Spleen (tissue), 11 donors: ENCODE results near the gene MLLT11. TPM values are rescaled to one million over a fixed set of nuclear protein-coding genes. Genes with fewer than 3 reads are reported as not detected.

ENCODE experiments used
- DNase-seq: peaks from one replicate; pipeline ENCODE4 v3.0.0-alpha.2; 2020
- H3K27ac ChIP-seq, 8 donors: fragments of 200-600 bp; sonication (generic) in 7 of 8; 1 replicate in 4 of 8; 2 replicates in 4 of 8; pipeline versions ENCODE4 v1.5.0 to v1.8.0; 2016 to 2021; ENCODE audit warnings: inconsistent platforms in 4 of 8, mild to moderate bottlenecking in 4 of 8, moderate library complexity in 1 of 8
- H3K27me3 ChIP-seq, 7 donors: fragments of 200-600 bp; sonication (generic) in 6 of 7; replicated peaks in 1 of 7; 1 replicate in 4 of 7; 2 replicates in 3 of 7; pipeline versions ENCODE4 v1.5.0 to v1.8.0; 2016 to 2021; ENCODE audit warnings: inconsistent platforms in 3 of 7, mild to moderate bottlenecking in 1 of 7
- H3K36me3 ChIP-seq, 6 donors: fragments of 200-600 bp; sonication (generic) in 5 of 6; 1 replicate in 4 of 6; 2 replicates in 2 of 6; pipeline versions ENCODE4 v1.5.0 to v1.8.0; 2016 to 2021; ENCODE audit warnings: inconsistent platforms in 2 of 6
- H3K4me1 ChIP-seq, 6 donors: fragments of 200-600 bp; sonication (generic) in 5 of 6; 1 replicate in 3 of 6; 2 replicates in 3 of 6; pipeline versions ENCODE4 v1.5.0 to v1.8.0; 2016 to 2021; ENCODE audit warnings: inconsistent platforms in 3 of 6
- H3K4me3 ChIP-seq, 8 donors: fragments of 200-600 bp; sonication (generic) in 7 of 8; 1 replicate in 4 of 8; 2 replicates in 4 of 8; pipeline versions ENCODE4 v1.5.0 to v1.8.0; 2016 to 2021; ENCODE audit warnings: inconsistent platforms in 4 of 8, mild to moderate bottlenecking in 4 of 8, moderate library complexity in 2 of 8
- H3K9me3 ChIP-seq, 8 donors: fragments of 200-600 bp; sonication (generic) in 7 of 8; 1 replicate in 4 of 8; 2 replicates in 4 of 8; pipeline versions ENCODE4 v1.5.0 to v1.8.0; 2016 to 2021; ENCODE audit warnings: inconsistent platforms in 4 of 8
- POLR2A ChIP-seq, 3 donors: fragments of 450-650 bp; IDR thresholded peaks; one replicate each; pipeline ENCODE4 v1.5.1; 2017; ENCODE audit warnings: antibody characterized with exemption in 3 of 3, mild to moderate bottlenecking in 1 of 3
- POLR2AphosphoS5 ChIP-seq, 3 donors: sonication (generic); formaldehyde crosslinking; IDR thresholded peaks; one replicate each; pipeline ENCODE4 v1.5.1; 2017; ENCODE audit warnings: antibody characterized with exemption in 3 of 3
- WGBS, 5 donors: extraction: QIAGEN DNeasy Blood & Tissue Kit in 3 of 5; methylation state at CpG; one replicate each; pipeline versions ENCODE4 v1.1.5 to v1.1.7; 2013 to 2018; 5-methylcytosine and 5-hydroxymethylcytosine counted together
- intact Hi-C: fragments of 100-400 bp; cut with DNase I; formaldehyde crosslinking; loops from one replicate; pipeline ENCODE4 v1.15.0; 2023; ENCODE audit warnings: low total_unique reads
- polyA plus RNA-seq, 3 donors: library from polyadenylated mRNA; stranded (reverse); fragments of 200-250 nt; gene quantifications; one replicate each; pipeline ENCODE4 v1.2.1, GENCODE V29; 2013
- total RNA-seq, 7 donors: library from RNA; depleted of rRNA in 3 of 7; stranded (reverse); fragments of >200 nt in 3 of 7; fragmentation: NEBNext Ultra II Directional in 4 of 7; extraction: Animal tissue kit (Norgen Biotek cat#: 25700) in 4 of 7; gene quantifications; one replicate each; pipeline versions ENCODE4 v1.1.0 to v1.2.1, GENCODE V29; 2016 to 2021
- TF ChIP-seq, protein P1 (sequence below), 11 experiments: fragments of 200-600 bp in 7 of 11; fragments of 450-650 bp in 4 of 11; sonication (generic) in 4 of 11; IDR thresholded peaks in 8 of 11; conservative IDR thresholded peaks in 3 of 11; 1 replicate in 7 of 11; 2 replicates in 4 of 11; pipeline versions ENCODE4 v1.4.0 to v1.8.0; 2016 to 2021; ENCODE audit warnings: antibody characterized with exemption in 11 of 11, inconsistent platforms in 4 of 11, mild to moderate bottlenecking in 1 of 11
- donor health status: healthy with polysubstance abuse.
- donor health status: DM: no; HTN: no; CAD: no; lungs with moderate emphysema.
- donor health status: DM: no; HTN: no; CAD: no.
- donor health status: Bipolar disorder and iron deficiency.
- donor health status: healthy.
- donor health status: DM: no; HTN: no; CAD: no.
- donor health status: DM: yes; HTN: yes; CAD: no.

The MLLT11 gene
- total and polyA plus RNA-seq, 10 donors = 0.50 to 2.6 (median 0.82) TPM

- DNase-seq = no peak
- peaks cover 15 to 43% (median 39%) of the 10 kb centered on the region in 6 donors for H3K4me1 ChIP-seq
- peaks cover 0 to 15% (median 3%) of the 10 kb centered on the region in 6 donors for H3K36me3 ChIP-seq
- no peaks in the 10 kb centered on the region for H3K9me3 ChIP-seq
- H3K27ac ChIP-seq = peak overlapping the region in 5 of 8 donors; percentile 94 to 99 (median 98)
- WGBS, 5 donors = 60 to 73% (median 67%) methylated on average over 4 of the region's 4 CpGs
- intact Hi-C loops = no loop called here
- TF ChIP-seq, protein P1, sequence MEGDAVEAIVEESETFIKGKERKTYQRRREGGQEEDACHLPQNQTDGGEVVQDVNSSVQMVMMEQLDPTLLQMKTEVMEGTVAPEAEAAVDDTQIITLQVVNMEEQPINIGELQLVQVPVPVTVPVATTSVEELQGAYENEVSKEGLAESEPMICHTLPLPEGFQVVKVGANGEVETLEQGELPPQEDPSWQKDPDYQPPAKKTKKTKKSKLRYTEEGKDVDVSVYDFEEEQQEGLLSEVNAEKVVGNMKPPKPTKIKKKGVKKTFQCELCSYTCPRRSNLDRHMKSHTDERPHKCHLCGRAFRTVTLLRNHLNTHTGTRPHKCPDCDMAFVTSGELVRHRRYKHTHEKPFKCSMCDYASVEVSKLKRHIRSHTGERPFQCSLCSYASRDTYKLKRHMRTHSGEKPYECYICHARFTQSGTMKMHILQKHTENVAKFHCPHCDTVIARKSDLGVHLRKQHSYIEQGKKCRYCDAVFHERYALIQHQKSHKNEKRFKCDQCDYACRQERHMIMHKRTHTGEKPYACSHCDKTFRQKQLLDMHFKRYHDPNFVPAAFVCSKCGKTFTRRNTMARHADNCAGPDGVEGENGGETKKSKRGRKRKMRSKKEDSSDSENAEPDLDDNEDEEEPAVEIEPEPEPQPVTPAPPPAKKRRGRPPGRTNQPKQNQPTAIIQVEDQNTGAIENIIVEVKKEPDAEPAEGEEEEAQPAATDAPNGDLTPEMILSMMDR (IDR thresholded peaks at IDR 0.05 in 8 of 11, conservative IDR thresholded peaks at IDR 0.05 in 3 of 11) = no peak
- TF ChIP-seq POLR2A (IDR thresholded peaks at IDR 0.05) (no peak), POLR2AphosphoS5 (IDR thresholded peaks at IDR 0.05) (no peak)
- no peaks in the 10 kb centered on the region for H3K27me3 ChIP-seq
- H3K4me3 ChIP-seq = peak overlapping the region in 6 of 8 donors; percentile 73 to 93 (median 86)
Observed at GRCh38 chr1:151060657-151061421, 642 bp downstream of the MLLT11 start.

- WGBS, 5 donors = 91 to 96% (median 94%) methylated on average over 2 of the region's 2 CpGs
- no peaks in the 10 kb centered on the region for H3K27me3 ChIP-seq
- DNase-seq = no peak
- no peak overlapping the region for H3K4me3 ChIP-seq
- H3K9me3 ChIP-seq = no peaks in the 10 kb centered on the region
- H3K27ac ChIP-seq = no peak overlapping the region
- intact Hi-C loops = no loop called here
- no peak for TF ChIP-seq POLR2A (IDR thresholded peaks at IDR 0.05)
- TF ChIP-seq, protein P1 (IDR thresholded peaks at IDR 0.05 in 8 of 11, conservative IDR thresholded peaks at IDR 0.05 in 3 of 11) = no peak
- no peak for TF ChIP-seq POLR2AphosphoS5 (IDR thresholded peaks at IDR 0.05)
- H3K4me1 ChIP-seq = peaks cover 7 to 34% (median 30%) of the 10 kb centered on the region in 6 donors
- peaks cover 0 to 7% (median 0%) of the 10 kb centered on the region in 6 donors for H3K36me3 ChIP-seq
Observed at GRCh38 chr1:151061704-151062103, 1.5 kb downstream of the MLLT11 start.

DNA sequence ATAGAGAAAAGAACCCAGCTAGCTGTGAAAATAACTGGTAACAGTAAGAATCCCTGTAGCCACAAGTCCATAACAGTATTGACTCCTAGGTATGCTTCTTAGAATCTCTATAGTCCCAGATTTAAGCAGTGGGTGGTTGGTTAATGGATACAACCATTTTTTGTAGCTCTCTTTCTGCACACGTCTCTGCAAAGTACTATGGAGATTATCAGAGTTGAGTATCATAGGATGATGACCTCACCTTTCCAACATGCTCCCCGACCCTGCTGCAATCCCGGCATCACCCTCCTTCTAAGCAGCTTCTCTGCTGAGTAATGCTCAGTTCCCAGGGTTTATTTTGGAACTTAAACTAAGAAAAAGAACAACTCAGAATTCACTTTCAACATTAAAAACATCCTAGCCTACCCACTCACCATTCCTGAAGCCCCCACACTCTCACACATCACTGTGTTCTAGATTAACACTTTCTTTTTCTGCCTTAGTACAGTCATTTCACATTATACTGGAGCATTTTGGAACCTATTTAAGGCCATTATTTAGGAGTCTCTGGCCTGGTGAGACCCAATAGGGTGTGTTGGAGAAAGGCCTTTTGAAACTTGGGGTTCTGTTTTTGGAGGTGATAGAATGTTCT, 2.7 kb downstream of the MLLT11 start:
- 82 to 95% (median 94%) methylated on average over 3 of the region's 3 CpGs for WGBS, 5 donors
- Histone ChIP-seq H3K27ac (no peak overlapping the region), H3K4me1 (peaks cover 0 to 23% (median 19%) of the 10 kb centered on the region in 6 donors), H3K4me3 (no peak overlapping the region), H3K36me3 (no peaks in the 10 kb centered on the region), H3K27me3 (no peaks in the 10 kb centered on the region), H3K9me3 (no peaks in the 10 kb centered on the region)
- intact Hi-C loops = no loop called here
- DNase-seq = no peak
- TF ChIP-seq POLR2AphosphoS5 (IDR thresholded peaks at IDR 0.05) = no peak
- TF ChIP-seq, protein P1 (IDR thresholded peaks at IDR 0.05 in 8 of 11, conservative IDR thresholded peaks at IDR 0.05 in 3 of 11) = no peak
- no peak for TF ChIP-seq POLR2A (IDR thresholded peaks at IDR 0.05)

GRCh38 chr1:151065089-151065645, 5.0 kb downstream of the MLLT11 start:
- Histone ChIP-seq H3K27ac (no peak overlapping the region), H3K4me3 (no peak overlapping the region), H3K36me3 (no peaks in the 10 kb centered on the region), H3K9me3 (no peaks in the 10 kb centered on the region), H3K4me1 (peaks cover 0 to 22% (median 17%) of the 10 kb centered on the region in 6 donors), H3K27me3 (no peaks in the 10 kb centered on the region)
- TF ChIP-seq, protein P1 (IDR thresholded peaks at IDR 0.05 in 8 of 11, conservative IDR thresholded peaks at IDR 0.05 in 3 of 11) = no peak
- TF ChIP-seq POLR2AphosphoS5 (IDR thresholded peaks at IDR 0.05) = no peak
- TF ChIP-seq POLR2A (IDR thresholded peaks at IDR 0.05) = no peak
- intact Hi-C loops = no loop called here
- no peak for DNase-seq
